Spleen (tissue), 11 donors: Measurements from ENCODE around the gene TDP2. TPM values are rescaled to one million over a fixed set of nuclear protein-coding genes. Genes with fewer than 3 reads are reported as not detected.

Experiments used
- DNase-seq: peaks from one replicate; pipeline ENCODE4 v3.0.0-alpha.2; 2020
- H3K27ac ChIP-seq, 8 donors: fragments of 200-600 bp; sonication (generic) in 7 of 8; 1 replicate in 4 of 8; 2 replicates in 4 of 8; pipeline versions ENCODE4 v1.5.0 to v1.8.0; 2016 to 2021; ENCODE audit warnings: inconsistent platforms in 4 of 8, mild to moderate bottlenecking in 4 of 8, moderate library complexity in 1 of 8
- H3K27me3 ChIP-seq, 7 donors: fragments of 200-600 bp; sonication (generic) in 6 of 7; replicated peaks in 1 of 7; 1 replicate in 4 of 7; 2 replicates in 3 of 7; pipeline versions ENCODE4 v1.5.0 to v1.8.0; 2016 to 2021; ENCODE audit warnings: inconsistent platforms in 3 of 7, mild to moderate bottlenecking in 1 of 7
- H3K36me3 ChIP-seq, 6 donors: fragments of 200-600 bp; sonication (generic) in 5 of 6; 1 replicate in 4 of 6; 2 replicates in 2 of 6; pipeline versions ENCODE4 v1.5.0 to v1.8.0; 2016 to 2021; ENCODE audit warnings: inconsistent platforms in 2 of 6
- H3K4me1 ChIP-seq, 6 donors: fragments of 200-600 bp; sonication (generic) in 5 of 6; 1 replicate in 3 of 6; 2 replicates in 3 of 6; pipeline versions ENCODE4 v1.5.0 to v1.8.0; 2016 to 2021; ENCODE audit warnings: inconsistent platforms in 3 of 6
- H3K4me3 ChIP-seq, 8 donors: fragments of 200-600 bp; sonication (generic) in 7 of 8; 1 replicate in 4 of 8; 2 replicates in 4 of 8; pipeline versions ENCODE4 v1.5.0 to v1.8.0; 2016 to 2021; ENCODE audit warnings: inconsistent platforms in 4 of 8, mild to moderate bottlenecking in 4 of 8, moderate library complexity in 2 of 8
- H3K9me3 ChIP-seq, 8 donors: fragments of 200-600 bp; sonication (generic) in 7 of 8; 1 replicate in 4 of 8; 2 replicates in 4 of 8; pipeline versions ENCODE4 v1.5.0 to v1.8.0; 2016 to 2021; ENCODE audit warnings: inconsistent platforms in 4 of 8
- CTCF ChIP-seq, 11 experiments: fragments of 200-600 bp in 7 of 11; fragments of 450-650 bp in 4 of 11; sonication (generic) in 4 of 11; IDR thresholded peaks in 8 of 11; conservative IDR thresholded peaks in 3 of 11; 1 replicate in 7 of 11; 2 replicates in 4 of 11; pipeline versions ENCODE4 v1.4.0 to v1.8.0; 2016 to 2021; ENCODE audit warnings: antibody characterized with exemption in 11 of 11, inconsistent platforms in 4 of 11, mild to moderate bottlenecking in 1 of 11
- POLR2A ChIP-seq, 3 donors: fragments of 450-650 bp; IDR thresholded peaks; one replicate each; pipeline ENCODE4 v1.5.1; 2017; ENCODE audit warnings: antibody characterized with exemption in 3 of 3, mild to moderate bottlenecking in 1 of 3
- POLR2AphosphoS5 ChIP-seq, 3 donors: sonication (generic); formaldehyde crosslinking; IDR thresholded peaks; one replicate each; pipeline ENCODE4 v1.5.1; 2017; ENCODE audit warnings: antibody characterized with exemption in 3 of 3
- WGBS, 5 donors: extraction: QIAGEN DNeasy Blood & Tissue Kit in 3 of 5; methylation state at CpG; one replicate each; pipeline versions ENCODE4 v1.1.5 to v1.1.7; 2013 to 2018; 5-methylcytosine and 5-hydroxymethylcytosine counted together
- intact Hi-C: fragments of 100-400 bp; cut with DNase I; formaldehyde crosslinking; loops from one replicate; pipeline ENCODE4 v1.15.0; 2023; ENCODE audit warnings: low total_unique reads
- polyA plus RNA-seq, 3 donors: library from polyadenylated mRNA; stranded (reverse); fragments of 200-250 nt; gene quantifications; one replicate each; pipeline ENCODE4 v1.2.1, GENCODE V29; 2013
- total RNA-seq, 7 donors: library from RNA; depleted of rRNA in 3 of 7; stranded (reverse); fragments of >200 nt in 3 of 7; fragmentation: NEBNext Ultra II Directional in 4 of 7; extraction: Animal tissue kit (Norgen Biotek cat#: 25700) in 4 of 7; gene quantifications; one replicate each; pipeline versions ENCODE4 v1.1.0 to v1.2.1, GENCODE V29; 2016 to 2021
- donor health status: healthy with polysubstance abuse.
- donor health status: DM: no; HTN: no; CAD: no; lungs with moderate emphysema.
- donor health status: DM: no; HTN: no; CAD: no.
- donor health status: Bipolar disorder and iron deficiency.
- donor health status: healthy.
- donor health status: DM: no; HTN: no; CAD: no.
- donor health status: DM: yes; HTN: yes; CAD: no.

Gene TDP2
- total and polyA plus RNA-seq, 10 donors, result 36.0 to 61.7 (median 44.9) TPM

- WGBS, 5 donors, result 74 to 85% (median 80%) methylated on average over 7 of the region's 7 CpGs
- H3K9me3 ChIP-seq, result no peaks in the 10 kb centered on the region
- TF ChIP-seq POLR2AphosphoS5 (IDR thresholded peaks at IDR 0.05) (no peak), POLR2A (IDR thresholded peaks at IDR 0.05) (no peak), CTCF (IDR thresholded peaks at IDR 0.05 in 8 of 11, conservative IDR thresholded peaks at IDR 0.05 in 3 of 11) (no peak)
- H3K27ac ChIP-seq, result no peak overlapping the region
- intact Hi-C loops, result no loop called here
- DNase-seq, result no peak
- H3K27me3 ChIP-seq, result no peaks in the 10 kb centered on the region
- H3K4me1 ChIP-seq, result no peaks in the 10 kb centered on the region
- H3K36me3 ChIP-seq, result no peaks in the 10 kb centered on the region
- no peak overlapping the region for H3K4me3 ChIP-seq
These were observed 44.9 kb downstream of the TDP2 start for GRCh38 chr6:24621626-24622289.

DNA sequence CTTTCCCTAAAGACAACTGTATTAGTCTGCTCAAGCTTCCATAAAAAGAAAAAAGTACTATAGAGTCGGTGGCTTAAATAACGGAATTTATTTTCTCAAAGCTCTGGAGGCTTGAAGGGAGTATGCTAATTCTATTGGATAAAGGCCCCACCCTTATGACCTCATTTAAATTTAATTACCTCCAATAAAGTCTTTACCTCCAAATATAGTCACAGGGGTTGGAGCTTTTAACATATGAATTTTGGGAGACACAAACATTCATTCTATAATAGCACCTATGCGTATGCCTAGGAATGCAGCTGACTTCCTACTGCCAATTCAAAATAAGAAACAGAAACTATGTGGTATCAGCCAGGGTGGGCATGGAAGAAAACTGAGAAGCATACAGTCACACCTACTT is 46.1 kb downstream of the TDP2 start:
- Histone ChIP-seq H3K4me1 (no peaks in the 10 kb centered on the region), H3K27ac (no peak overlapping the region), H3K9me3 (no peaks in the 10 kb centered on the region), H3K36me3 (no peaks in the 10 kb centered on the region), H3K27me3 (no peaks in the 10 kb centered on the region), H3K4me3 (no peak overlapping the region)
- DNase-seq, result no peak
- WGBS, 5 donors, result 85 to 91% (median 87%) methylated on average over 3 of the region's 3 CpGs
- TF ChIP-seq CTCF (IDR thresholded peaks at IDR 0.05 in 8 of 11, conservative IDR thresholded peaks at IDR 0.05 in 3 of 11), result no peak
- no peak for TF ChIP-seq POLR2AphosphoS5 (IDR thresholded peaks at IDR 0.05)
- TF ChIP-seq POLR2A (IDR thresholded peaks at IDR 0.05), result no peak
- intact Hi-C loops, result no loop called here

- intact Hi-C loops, result no loop called here
- 90 to 94% (median 92%) methylated on average over 5 of the region's 5 CpGs for WGBS, 5 donors
- no peaks in the 10 kb centered on the region for H3K36me3 ChIP-seq
These were observed 47.0 kb downstream of the TDP2 start for GRCh38 chr6:24619661-24620060.

GRCh38 chr6:24614648-24615047 is 52.1 kb downstream of the TDP2 start:
- WGBS, 5 donors, result 45 to 61% (median 56%) methylated on average over 2 of the region's 2 CpGs
- Histone ChIP-seq H3K27me3 (no peaks in the 10 kb centered on the region), H3K36me3 (no peaks in the 10 kb centered on the region), H3K27ac (no peak overlapping the region), H3K4me3 (no peak overlapping the region), H3K9me3 (no peaks in the 10 kb centered on the region), H3K4me1 (no peaks in the 10 kb centered on the region)
- no peak for DNase-seq
- intact Hi-C loops, result no loop called here
- TF ChIP-seq POLR2A (IDR thresholded peaks at IDR 0.05) (no peak), CTCF (IDR thresholded peaks at IDR 0.05 in 8 of 11, conservative IDR thresholded peaks at IDR 0.05 in 3 of 11) (no peak)

More at GRCh38 chr6:24619661-24620060, 47.0 kb downstream of the TDP2 start:
- no peaks in the 10 kb centered on the region for H3K9me3 ChIP-seq
- no peak overlapping the region for H3K27ac ChIP-seq
- H3K27me3 ChIP-seq, result no peaks in the 10 kb centered on the region
- H3K4me1 ChIP-seq, result no peaks in the 10 kb centered on the region
- no peak overlapping the region for H3K4me3 ChIP-seq
- DNase-seq, result no peak
- no peak for TF ChIP-seq POLR2A (IDR thresholded peaks at IDR 0.05)
- no peak for TF ChIP-seq CTCF (IDR thresholded peaks at IDR 0.05 in 8 of 11, conservative IDR thresholded peaks at IDR 0.05 in 3 of 11)
- no peak for TF ChIP-seq POLR2AphosphoS5 (IDR thresholded peaks at IDR 0.05)
